Sciatic nerve (tissue), 2 donors: ENCODE data around the gene RNU5D-1. TPM values are rescaled to one million over a fixed set of nuclear protein-coding genes. Genes with fewer than 3 reads are reported as not detected.
A peak's percentile ranks its signal among the peaks of the same experiment; 100 is the strongest.
"Not testable (repeated sequence)": the region's sequence is repeated elsewhere in the genome, so short reads cannot be mapped to it uniquely, and the experiment has no call there.

Experiments used
- ATAC-seq: fragments of 200-7000 bp; cut with Tn5 transposase; one replicate; pipeline ENCODE4 v1.9.1; 2020; ENCODE audit warnings: mild to moderate bottlenecking, moderate library complexity
- DNase-seq: peaks from one replicate; pipeline ENCODE4 v3.0.0-alpha.2; 2020; ENCODE audit warnings: low spot score
- intact Hi-C: fragments of 100-400 bp; cut with DNase I; formaldehyde crosslinking; loops from one replicate; pipeline ENCODE4 v1.14.2; 2022
- total RNA-seq: library from RNA; stranded (reverse); fragmentation: NEBNext Ultra II Directional; extraction: Animal tissue kit (Norgen Biotek cat#: 25700); gene quantifications from one replicate; pipeline ENCODE4 v1.2.1, GENCODE V29; 2021
- donor health status: DM: no; HTN: no; CAD: no.
- donor health status: DM: no; HTN: no; CAD: no.

The RNU5D-1 gene
- total RNA-seq, 1 donor from 2014 or later: not detected

DNA sequence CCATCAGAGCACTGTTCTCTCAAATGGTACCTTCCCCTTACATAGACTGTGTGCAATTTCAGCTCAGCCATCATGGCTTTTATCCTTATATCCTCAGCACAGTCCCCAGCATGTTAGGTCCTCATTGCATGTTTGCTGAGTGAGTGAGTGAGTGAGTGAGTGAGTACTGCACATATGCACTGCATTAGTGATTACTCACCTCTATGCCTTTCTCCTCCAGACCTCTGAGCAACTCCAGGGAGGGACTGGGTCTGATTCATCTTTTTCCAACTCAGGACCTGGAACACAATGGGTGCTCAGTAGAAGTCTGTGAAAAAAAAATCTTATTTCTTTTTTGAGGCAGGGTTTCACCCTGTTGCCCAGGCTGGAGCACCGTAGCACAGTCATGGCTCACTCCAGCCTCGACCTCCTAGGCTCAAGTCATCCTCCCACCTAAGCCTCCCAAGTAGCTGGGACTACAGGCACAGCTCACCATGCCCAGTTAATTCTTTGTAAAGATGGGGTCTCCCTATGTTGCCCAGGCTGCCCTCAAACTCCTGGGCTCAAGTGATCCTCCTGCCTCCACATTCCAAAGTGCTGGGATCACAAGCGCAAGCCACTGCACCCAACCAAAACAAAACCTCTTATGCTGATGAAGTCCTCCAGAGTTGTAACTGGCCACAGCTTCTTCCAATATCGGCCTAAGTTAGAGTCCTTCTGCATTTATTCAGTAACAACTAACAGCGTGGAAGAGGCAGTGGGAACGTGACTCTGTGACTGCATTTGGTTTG is 23.7 kb downstream of the RNU5D-1 start:
- ATAC-seq (no peak), DNase-seq (no peak)
- intact Hi-C loops: no loop called here

DNA sequence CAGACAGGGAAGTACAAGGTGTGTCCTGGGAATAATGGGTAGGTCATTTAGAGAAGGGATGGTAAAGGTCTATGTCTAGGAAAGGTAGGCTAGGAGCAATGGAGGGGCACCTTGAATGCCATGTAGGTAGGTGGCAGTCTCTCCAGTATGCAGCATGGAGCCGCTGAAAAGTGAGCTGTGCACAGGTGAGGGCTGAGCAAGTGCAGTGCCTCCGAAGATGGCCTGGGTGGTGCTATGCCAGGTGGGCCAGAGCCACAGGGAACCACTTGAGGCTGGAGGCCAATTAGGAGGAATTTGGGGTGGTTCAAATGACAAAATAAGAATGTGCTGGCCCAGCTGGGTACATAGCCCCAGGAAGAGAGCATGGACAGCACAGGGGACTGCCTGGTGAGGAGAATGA is 25.0 kb downstream of the RNU5D-1 start:
- DNase-seq: no peak
- intact Hi-C loops: no loop called here
- no peak for ATAC-seq

- intact Hi-C loops: no loop called here
- DNase-seq: no peak
Measured at GRCh38 chr1:44705470-44705869, 25.5 kb downstream of the RNU5D-1 start.

DNA sequence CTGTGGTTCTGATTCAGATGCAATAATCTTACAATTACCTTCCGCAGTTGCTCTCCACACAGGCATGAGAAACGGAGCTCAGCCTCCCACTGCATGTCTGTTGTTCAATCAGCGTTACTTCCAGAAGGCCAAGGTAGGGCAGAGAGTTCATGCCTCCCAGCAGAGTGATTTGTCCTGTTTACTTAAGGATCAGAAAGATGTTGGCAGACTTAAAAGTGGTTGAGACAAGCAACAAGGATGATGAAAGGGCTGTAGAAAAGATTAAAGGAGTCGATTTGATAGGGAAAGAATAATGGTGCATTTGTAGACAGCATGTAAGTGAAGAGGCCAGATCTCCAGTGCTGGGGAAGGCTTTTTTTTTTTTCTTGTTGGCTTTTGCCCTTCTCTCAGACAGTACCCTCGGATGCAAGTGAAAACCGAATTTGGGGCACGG is 29.8 kb downstream of the RNU5D-1 start:
- ATAC-seq (no peak), DNase-seq (peak; percentile 6)
- intact Hi-C loops: no loop called here

More at GRCh38 chr1:44705470-44705869, 25.5 kb downstream of the RNU5D-1 start:
- ATAC-seq: no peak

DNA sequence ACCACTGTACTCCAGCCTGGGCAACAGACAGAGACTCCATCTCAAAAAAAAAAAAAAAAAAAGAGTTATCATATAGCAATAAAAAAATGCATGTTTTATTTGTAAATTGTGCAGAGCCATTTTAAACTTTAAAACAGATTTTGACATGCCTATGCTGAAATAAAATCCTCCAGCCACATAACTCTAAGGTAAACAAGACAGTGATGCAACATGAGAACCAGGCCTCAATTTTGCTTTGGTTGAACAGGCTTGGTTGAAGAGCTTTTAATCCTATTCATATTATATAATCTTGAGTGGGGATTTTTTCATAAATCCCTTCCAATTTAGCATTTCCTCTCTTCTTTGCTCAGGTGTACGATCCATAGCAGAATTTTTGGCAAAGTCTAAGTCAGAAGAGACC is 30.4 kb downstream of the RNU5D-1 start:
- intact Hi-C loops: no loop called here
- no peak for ATAC-seq
- DNase-seq: no peak

- intact Hi-C loops, ATAC-seq, DNase-seq: not testable (repeated sequence)
Measured at GRCh38 chr1:44699375-44699774, 31.6 kb downstream of the RNU5D-1 start.

DNA sequence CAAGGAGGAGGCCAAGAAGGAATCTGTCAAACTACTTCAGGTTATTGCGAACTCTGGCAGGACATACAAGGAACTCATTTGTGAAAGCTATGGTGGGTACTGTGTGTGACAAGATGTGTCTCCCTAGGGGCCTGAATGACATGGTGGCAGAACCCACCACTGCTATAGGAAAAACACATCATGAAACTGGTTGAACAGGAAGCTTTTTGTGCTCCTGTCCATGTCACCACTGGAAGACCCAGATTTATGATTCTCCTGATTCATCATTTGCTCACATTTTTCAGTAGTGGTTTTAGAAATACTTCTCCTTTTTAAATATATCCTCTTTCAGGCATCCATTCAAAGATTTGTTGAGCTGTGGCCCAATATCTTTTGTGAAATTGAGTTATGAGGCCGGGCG is 32.8 kb downstream of the RNU5D-1 start:
- intact Hi-C loops: no loop called here
- ATAC-seq: no peak
- no peak for DNase-seq

GRCh38 chr1:44696789-44697345 is 34.1 kb downstream of the RNU5D-1 start:
- DNase-seq (peak; percentile 49), ATAC-seq (peak; percentile 59)
- intact Hi-C loops: no loop called here

DNA sequence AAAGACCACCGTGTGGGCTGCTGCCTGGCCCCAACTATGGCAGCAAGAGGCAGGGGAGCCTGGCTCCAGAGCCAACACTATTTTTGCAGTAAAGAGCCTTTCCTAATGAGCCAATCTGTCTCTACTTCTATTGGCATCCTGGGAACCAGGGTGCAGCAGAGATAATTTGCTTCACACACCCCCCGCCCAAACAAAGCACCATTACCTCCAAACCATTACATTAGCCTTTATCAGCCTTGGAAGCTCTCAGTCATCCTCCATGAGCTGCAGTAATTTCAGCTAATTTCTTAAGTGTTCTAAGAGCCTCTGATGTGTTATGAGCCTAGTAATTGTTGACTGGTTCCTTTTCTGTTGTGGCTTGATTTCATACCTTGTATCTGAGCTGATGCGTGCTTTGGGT is 34.9 kb downstream of the RNU5D-1 start:
- ATAC-seq (no peak), DNase-seq (no peak)
- intact Hi-C loops: no loop called here

DNA sequence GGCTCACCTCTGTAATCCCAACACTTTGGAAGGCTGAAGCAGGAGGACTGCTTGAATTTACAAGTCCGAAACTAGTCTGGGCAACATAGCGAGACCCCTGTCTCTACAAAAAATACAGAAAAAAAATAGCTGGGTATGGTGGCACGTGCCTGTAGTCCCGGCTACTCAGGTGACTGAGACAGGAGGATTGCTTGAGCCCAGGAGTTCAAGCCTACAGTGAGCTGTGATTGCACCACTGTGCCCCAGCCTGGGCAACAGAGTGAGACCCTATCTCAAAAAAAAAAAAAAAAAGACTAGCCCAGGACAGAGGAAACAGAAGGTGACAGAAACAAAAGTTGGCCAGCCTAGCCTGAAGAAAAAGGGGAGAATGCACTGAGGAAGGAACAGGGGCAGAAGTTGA is 35.3 kb downstream of the RNU5D-1 start:
- intact Hi-C loops: no loop called here
- ATAC-seq: no peak
- DNase-seq: no peak

DNA sequence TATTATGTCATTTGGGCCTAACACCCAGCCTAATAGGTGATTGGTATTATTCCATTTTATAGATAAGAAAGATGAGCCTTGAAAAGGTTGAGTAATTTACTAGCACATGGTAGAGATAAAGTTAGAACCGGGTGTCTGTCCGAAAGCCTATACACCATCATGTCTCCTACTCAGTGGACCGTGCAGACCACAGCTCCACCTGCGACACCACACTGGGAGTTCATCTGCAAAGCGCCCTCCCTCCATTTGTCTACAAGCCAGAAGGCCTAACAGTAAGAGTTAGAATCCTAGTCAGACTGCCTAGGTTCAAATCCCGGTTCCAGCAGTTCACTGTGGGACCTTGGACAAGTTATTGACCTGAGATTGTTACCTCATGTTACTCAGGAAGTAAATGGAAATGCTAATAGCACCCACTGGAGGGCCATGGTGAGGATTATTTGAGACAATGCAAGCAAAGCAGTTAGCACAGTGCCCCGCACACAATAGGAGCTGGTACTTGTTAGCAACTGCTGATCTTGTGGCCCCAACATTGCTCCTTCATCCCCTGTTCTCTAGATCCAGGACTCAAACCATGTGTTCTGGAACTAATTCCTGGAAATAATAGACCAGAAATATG is 36.0 kb downstream of the RNU5D-1 start:
- DNase-seq: no peak
- ATAC-seq: no peak
- intact Hi-C loops: no loop called here

GRCh38 chr1:44693900-44694299 is 37.1 kb downstream of the RNU5D-1 start:
- no peak for DNase-seq
- intact Hi-C loops: no loop called here
- no peak for ATAC-seq

- peak; percentile 7 for DNase-seq
- intact Hi-C loops: no loop called here
- no peak for ATAC-seq
Measured at GRCh38 chr1:44693159-44693558, 37.8 kb downstream of the RNU5D-1 start.

GRCh38 chr1:44689447-44689765 is 41.6 kb downstream of the RNU5D-1 start:
- ATAC-seq: no peak
- no peak for DNase-seq
- intact Hi-C loops: no loop called here

DNA sequence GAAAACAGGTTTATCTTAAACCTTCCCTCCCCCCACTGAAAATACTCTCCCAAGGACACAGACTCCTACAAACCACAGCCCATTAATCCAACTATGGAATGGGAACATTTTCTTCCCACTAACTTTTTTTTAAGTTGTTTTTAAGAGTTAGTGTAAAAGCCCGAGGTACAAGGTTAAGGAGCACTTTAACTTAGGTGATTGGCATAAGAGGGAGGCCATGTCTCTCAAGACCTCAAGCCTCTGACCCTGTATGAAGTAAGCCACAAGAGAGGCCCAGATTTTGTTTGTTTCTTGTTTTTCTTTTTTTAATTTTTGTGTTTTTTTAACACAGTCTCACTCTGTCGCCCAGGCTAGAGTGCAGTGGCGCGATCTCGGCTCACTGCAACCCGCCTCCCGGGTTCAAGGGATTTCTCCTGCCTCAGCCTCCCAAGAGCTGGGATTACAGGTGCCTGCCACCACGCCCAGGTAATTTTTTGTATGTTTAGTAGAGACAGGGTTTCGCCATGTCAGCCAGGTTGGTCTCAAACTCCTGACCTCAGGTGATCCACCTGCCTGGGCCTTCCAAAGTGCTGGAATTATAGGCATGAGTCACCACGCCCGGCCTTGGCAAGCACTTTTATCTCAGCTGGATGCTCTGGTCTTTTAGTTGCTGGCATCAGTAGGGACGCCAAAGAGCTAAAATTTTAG is 42.1 kb downstream of the RNU5D-1 start:
- ATAC-seq (no peak), DNase-seq (no peak)
- intact Hi-C loops: no loop called here

- no peak for DNase-seq
- intact Hi-C loops: no loop called here
- no peak for ATAC-seq
Measured at GRCh38 chr1:44685881-44686280, 45.1 kb downstream of the RNU5D-1 start.

DNA sequence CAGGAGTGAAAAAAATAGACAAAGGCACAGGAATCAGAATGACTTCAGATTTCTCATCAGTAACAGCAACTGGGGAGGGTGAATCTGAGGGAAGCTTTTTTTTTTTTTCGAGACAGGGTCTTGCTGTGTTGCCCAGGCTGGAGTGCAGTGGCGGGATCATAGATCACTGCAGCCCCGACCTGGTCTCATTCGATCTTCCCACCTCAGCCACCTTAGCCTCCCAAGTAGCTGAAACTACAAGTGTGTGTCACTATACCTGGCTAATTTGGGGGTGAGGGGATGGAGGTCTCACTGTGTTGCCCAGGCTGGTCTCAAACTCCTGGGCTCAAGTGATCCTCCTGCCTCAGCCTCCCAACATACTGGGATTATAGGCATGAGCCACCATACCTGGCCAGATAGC is 45.8 kb downstream of the RNU5D-1 start:
- ATAC-seq: no peak
- intact Hi-C loops: no loop called here
- DNase-seq: no peak

DNA sequence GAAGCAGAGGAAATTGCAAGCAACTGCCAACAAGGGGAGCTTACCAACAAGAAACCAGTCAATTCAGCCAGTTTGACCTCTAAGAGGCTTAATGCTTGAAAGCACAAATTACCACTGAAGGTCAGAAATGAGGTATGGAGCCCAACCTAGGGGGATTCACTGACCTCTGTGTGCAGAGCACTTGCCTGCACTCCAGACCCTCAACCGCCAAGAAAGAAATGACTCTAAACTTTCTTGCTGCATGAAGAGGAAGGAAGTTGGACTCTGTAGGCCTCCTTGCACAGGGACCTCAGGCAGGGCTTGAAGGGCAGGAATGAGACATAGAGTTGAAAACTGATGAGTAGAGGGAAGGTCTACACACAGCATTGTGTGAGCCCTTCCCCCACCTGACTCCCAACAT is 46.4 kb downstream of the RNU5D-1 start:
- ATAC-seq: no peak
- peak; percentile 25 for DNase-seq
- intact Hi-C loops: no loop called here

- intact Hi-C loops: no loop called here
- DNase-seq (peak; percentile 23), ATAC-seq (no peak)
Measured at GRCh38 chr1:44682883-44683265, 48.1 kb downstream of the RNU5D-1 start.
